Epithelial cell of esophagus (primary cell): ENCODE results near the gene CMTM8.

Experiments used
- DNase-seq: peaks from one replicate; pipeline ENCODE4 v3.0.0; 2010; ENCODE audit warnings: low read depth
- H3K4me3 ChIP-seq: 2 replicates; pipeline ENCODE4 v1.5.1; 2011; ENCODE audit warnings: mild to moderate bottlenecking, low read length, control low read depth
- CTCF ChIP-seq: IDR thresholded peaks from 2 replicates; pipeline ENCODE4 v1.5.1; 2011; ENCODE audit warnings: low read depth, mild to moderate bottlenecking, low read length, control low read depth, inconsistent platforms; ENCODE audit not compliant: insufficient read depth; ENCODE audit errors: missing control alignments

Gene CMTM8

GRCh38 chr3:32397941-32398340 is 159.5 kb downstream of the CMTM8 start:
- no peak overlapping the region for H3K4me3 ChIP-seq
- TF ChIP-seq CTCF = no peak
- DNase-seq = no peak

GRCh38 chr3:32398531-32398930 is 160.1 kb downstream of the CMTM8 start:
- no peak overlapping the region for H3K4me3 ChIP-seq
- DNase-seq = no peak
- TF ChIP-seq CTCF = no peak

- peak; percentile 66 for DNase-seq
- H3K4me3 ChIP-seq = no peak overlapping the region
- peak; percentile 56 for TF ChIP-seq CTCF
Observed at GRCh38 chr3:32399030-32399620, 160.6 kb downstream of the CMTM8 start.

- no peak for DNase-seq
- TF ChIP-seq CTCF = no peak
- peak overlapping the region; percentile 24 for H3K4me3 ChIP-seq
Observed at GRCh38 chr3:32401126-32401525, 162.6 kb downstream of the CMTM8 start.

GRCh38 chr3:32401556-32402081 is 163.1 kb downstream of the CMTM8 start:
- TF ChIP-seq CTCF = no peak
- peak overlapping the region; percentile 24 for H3K4me3 ChIP-seq
- peak; percentile 73 for DNase-seq

GRCh38 chr3:32403663-32404062 is 165.2 kb downstream of the CMTM8 start:
- no peak for TF ChIP-seq CTCF

GRCh38 chr3:32404714-32405113 is 166.2 kb downstream of the CMTM8 start:
- H3K4me3 ChIP-seq = no peak overlapping the region
- TF ChIP-seq CTCF = no peak
- DNase-seq = no peak

More at GRCh38 chr3:32403663-32404062, 165.2 kb downstream of the CMTM8 start:
- peak; percentile 84 for DNase-seq
- H3K4me3 ChIP-seq = no peak overlapping the region
